CD14-positive monocyte (primary cell): ENCODE measurements around the gene FOXR1. TPM values are rescaled to one million over a fixed set of nuclear protein-coding genes. Genes with fewer than 3 reads are reported as not detected.

Experiments used
- DNase-seq, 3 donors: peaks; one replicate each; pipeline ENCODE4 v3.0.0-alpha.2; 2011 to 2022
- H2AFZ ChIP-seq: 2 replicates; pipeline ENCODE4 v1.6.0; 2012; ENCODE audit warnings: mild to moderate bottlenecking, low read depth, low read length, inconsistent platforms; ENCODE audit not compliant: insufficient read depth, poor library complexity, severe bottlenecking
- H3K27ac ChIP-seq, 2 donors: 1 replicate in 1 of 2; 2 replicates in 1 of 2; pipeline ENCODE4 v1.5.1; 2012 to 2013; ENCODE audit warnings: low read length in 2 of 2, control low read depth in 1 of 2, inconsistent platforms in 1 of 2, low read depth in 1 of 2, mild to moderate bottlenecking in 1 of 2
- H3K27me3 ChIP-seq, 2 donors: one replicate each; pipeline versions ENCODE4 v1.6.0 to v1.6.1; 2011 to 2013; ENCODE audit warnings: low read length in 2 of 2; ENCODE audit not compliant: control insufficient read depth in 2 of 2, insufficient read depth in 2 of 2
- H3K36me3 ChIP-seq, 2 donors: replicated peaks in 1 of 2; 1 replicate in 1 of 2; 2 replicates in 1 of 2; pipeline versions ENCODE4 v1.5.1 to v1.6.1; 2012 to 2013; ENCODE audit warnings: low read length in 2 of 2, control low read depth in 1 of 2, inconsistent platforms in 1 of 2, mild to moderate bottlenecking in 1 of 2; ENCODE audit not compliant: insufficient read depth in 2 of 2, control insufficient read depth in 1 of 2
- H3K4me1 ChIP-seq, 2 donors: 1 replicate in 1 of 2; 2 replicates in 1 of 2; pipeline versions ENCODE4 v1.5.1 to v1.6.1; 2012 to 2013; ENCODE audit warnings: low read length in 2 of 2, control low read depth in 1 of 2, inconsistent platforms in 1 of 2, mild to moderate bottlenecking in 1 of 2, moderate library complexity in 1 of 2; ENCODE audit not compliant: insufficient read depth in 2 of 2, control insufficient read depth in 1 of 2
- H3K4me2 ChIP-seq: replicated peaks from 2 replicates; pipeline ENCODE3; 2012; ENCODE audit warnings: low read length, moderate library complexity, mild to moderate bottlenecking; ENCODE audit not compliant: poor library complexity, severe bottlenecking; ENCODE audit errors: extremely low read depth
- H3K4me3 ChIP-seq, 3 experiments: fragments of 200-600 bp in 1 of 3; sonication (generic) in 1 of 3; replicated peaks in 1 of 3; 1 replicate in 2 of 3; 2 replicates in 1 of 3; pipeline ENCODE4 v1.5.1; 2011 to 2013; ENCODE audit warnings: low read length in 3 of 3, mild to moderate bottlenecking in 3 of 3, control low read depth in 2 of 3, low read depth in 2 of 3, inconsistent platforms in 1 of 3, moderate library complexity in 1 of 3
- H3K79me2 ChIP-seq: 2 replicates; pipeline ENCODE4 v1.6.0; 2012; ENCODE audit warnings: mild to moderate bottlenecking, control low read depth, inconsistent platforms, low read length, moderate library complexity; ENCODE audit not compliant: insufficient read depth
- H3K9ac ChIP-seq: 2 replicates; pipeline ENCODE4 v1.6.0; 2017; ENCODE audit warnings: low read length, mild to moderate bottlenecking; ENCODE audit not compliant: insufficient read depth, poor library complexity, severe bottlenecking
- H3K9me3 ChIP-seq, 2 donors: replicated peaks in 1 of 2; 1 replicate in 1 of 2; 2 replicates in 1 of 2; pipeline versions ENCODE4 v1.5.1 to v1.6.1; 2012 to 2013; ENCODE audit warnings: low read length in 2 of 2, control low read depth in 1 of 2; ENCODE audit not compliant: control insufficient read depth in 1 of 2, insufficient read depth in 1 of 2
- H4K20me1 ChIP-seq: 2 replicates; pipeline ENCODE4 v1.6.0; 2012; ENCODE audit warnings: mild to moderate bottlenecking, low read length, control low read depth, moderate library complexity; ENCODE audit not compliant: insufficient read depth
- H3K27ac Mint-ChIP-seq, 7 donors: one replicate each; pipeline ENCODE4 v1.8.0; 2020; ENCODE audit warnings: mild to moderate bottlenecking in 7 of 7, mixed read lengths in 7 of 7, moderate library complexity in 6 of 7, inconsistent platforms in 2 of 7
- H3K27me3 Mint-ChIP-seq, 3 donors: one replicate each; pipeline ENCODE4 v1.8.0; 2021 to 2022; ENCODE audit warnings: low read depth in 3 of 3, mild to moderate bottlenecking in 3 of 3, mixed read lengths in 3 of 3, moderate library complexity in 3 of 3, inconsistent platforms in 1 of 3
- H3K36me3 Mint-ChIP-seq, 2 donors: one replicate each; pipeline ENCODE4 v1.8.0; 2020; ENCODE audit warnings: mixed read lengths in 2 of 2, inconsistent platforms in 1 of 2, mild to moderate bottlenecking in 1 of 2
- H3K4me1 Mint-ChIP-seq: one replicate; pipeline ENCODE4 v1.8.0; 2020; ENCODE audit warnings: mild to moderate bottlenecking, mixed read lengths
- H3K4me3 Mint-ChIP-seq, 2 donors: one replicate each; pipeline ENCODE4 v1.8.0; 2020; ENCODE audit warnings: mild to moderate bottlenecking in 2 of 2, mixed read lengths in 2 of 2, moderate library complexity in 1 of 2
- H3K9me3 Mint-ChIP-seq, 7 donors: one replicate each; pipeline ENCODE4 v1.8.0; 2020 to 2022; ENCODE audit warnings: mixed read lengths in 7 of 7, mild to moderate bottlenecking in 6 of 7, moderate library complexity in 6 of 7, inconsistent platforms in 2 of 7
- WGBS: methylation state at CpG from one replicate; pipeline ENCODE4 v1.1.5; 2013; ENCODE audit warnings: missing lambda C conversion rate; ENCODE audit not compliant: insufficient coverage; 5-methylcytosine and 5-hydroxymethylcytosine counted together
- intact Hi-C, 2 donors: fragments of 100-400 bp; cut with micrococcal nuclease; formaldehyde crosslinking; loops; one replicate each; pipeline versions ENCODE4 v1.15.0 to v1.15.1; 2023
- polyA plus RNA-seq, 3 donors: library from polyadenylated mRNA; depleted of rRNA in 1 of 3; unstranded in 2 of 3; stranded (reverse) in 1 of 3; fragments of 300-500 nt in 2 of 3; fragments of >200 nt in 1 of 3; fragmentation: Illumina TruSeq in 2 of 3; gene quantifications; 1 replicate in 2 of 3; 2 replicates in 1 of 3; pipeline ENCODE4 v1.2.3, GENCODE V29; 2012 to 2021
- TF ChIP-seq, protein P1 (sequence below): fragments of 200-600 bp; IDR thresholded peaks from one replicate; pipeline ENCODE4 v1.8.0; 2022; ENCODE audit warnings: antibody characterized with exemption, mild to moderate bottlenecking

The FOXR1 gene
- polyA plus RNA-seq, 3 donors, result not detected

DNA sequence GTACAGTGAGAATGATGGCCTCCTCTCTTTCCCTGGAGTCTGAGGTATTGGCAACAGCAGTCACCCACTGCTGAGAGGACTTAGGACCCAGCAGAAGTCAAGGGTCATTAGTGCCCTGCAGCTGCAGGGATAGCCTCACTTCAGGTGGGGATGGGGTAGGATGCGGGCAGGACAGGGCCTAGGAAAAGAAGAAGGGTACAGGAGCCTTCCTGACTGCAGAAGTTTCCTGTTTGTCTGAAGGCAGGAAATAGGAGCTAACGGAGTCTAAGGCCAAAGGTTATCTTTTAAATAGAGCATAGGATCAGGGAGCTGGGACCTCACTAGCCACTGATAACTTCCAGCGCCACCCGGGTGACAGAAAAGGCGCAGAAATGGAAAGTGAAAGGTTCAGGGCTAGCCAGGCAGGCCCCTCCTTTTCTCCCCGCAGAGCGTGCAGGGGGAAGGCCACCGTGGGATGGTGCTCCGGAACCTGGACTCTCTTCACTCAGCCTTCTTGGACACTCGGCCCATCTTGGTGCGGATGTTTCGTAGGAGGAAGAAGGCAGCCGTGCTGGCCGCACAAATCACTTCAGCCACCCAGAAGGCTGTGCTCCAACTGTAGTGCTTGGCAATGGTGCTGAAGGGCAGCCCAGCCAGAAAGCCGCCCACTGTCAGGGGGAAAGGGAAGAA is 53.0 kb downstream of the FOXR1 start:
- Histone ChIP-seq H3K9me3 (no peaks in the 10 kb centered on the region), H3K4me1 (peaks cover 7 to 17% of the 10 kb centered on the region in 2 donors), H3K36me3 (peaks cover 43 to 62% of the 10 kb centered on the region in 2 donors), H3K27me3 (no peaks in the 10 kb centered on the region), H3K79me2 (peaks cover 31% of the 10 kb centered on the region), H4K20me1 (no peaks in the 10 kb centered on the region), H3K4me2 (no peak overlapping the region), H3K4me3 (no peak overlapping the region), H3K27ac (peak overlapping the region in 1 of 2 donors; percentile 42), H3K9ac (no peak overlapping the region), H2AFZ (no peak overlapping the region)
- TF ChIP-seq, protein P1, sequence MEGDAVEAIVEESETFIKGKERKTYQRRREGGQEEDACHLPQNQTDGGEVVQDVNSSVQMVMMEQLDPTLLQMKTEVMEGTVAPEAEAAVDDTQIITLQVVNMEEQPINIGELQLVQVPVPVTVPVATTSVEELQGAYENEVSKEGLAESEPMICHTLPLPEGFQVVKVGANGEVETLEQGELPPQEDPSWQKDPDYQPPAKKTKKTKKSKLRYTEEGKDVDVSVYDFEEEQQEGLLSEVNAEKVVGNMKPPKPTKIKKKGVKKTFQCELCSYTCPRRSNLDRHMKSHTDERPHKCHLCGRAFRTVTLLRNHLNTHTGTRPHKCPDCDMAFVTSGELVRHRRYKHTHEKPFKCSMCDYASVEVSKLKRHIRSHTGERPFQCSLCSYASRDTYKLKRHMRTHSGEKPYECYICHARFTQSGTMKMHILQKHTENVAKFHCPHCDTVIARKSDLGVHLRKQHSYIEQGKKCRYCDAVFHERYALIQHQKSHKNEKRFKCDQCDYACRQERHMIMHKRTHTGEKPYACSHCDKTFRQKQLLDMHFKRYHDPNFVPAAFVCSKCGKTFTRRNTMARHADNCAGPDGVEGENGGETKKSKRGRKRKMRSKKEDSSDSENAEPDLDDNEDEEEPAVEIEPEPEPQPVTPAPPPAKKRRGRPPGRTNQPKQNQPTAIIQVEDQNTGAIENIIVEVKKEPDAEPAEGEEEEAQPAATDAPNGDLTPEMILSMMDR, result no peak
- 91% methylated on average over 15 of the region's 15 CpGs for WGBS
- no peak overlapping the region for H3K4me3 Mint-ChIP-seq
- peaks cover 0 to 1% (median 0%) of the 10 kb centered on the region in 3 donors for H3K27me3 Mint-ChIP-seq
- H3K9me3 Mint-ChIP-seq, result no peaks in the 10 kb centered on the region
- no peak for DNase-seq
- peaks cover 50 to 68% of the 10 kb centered on the region in 2 donors for H3K36me3 Mint-ChIP-seq
- H3K4me1 Mint-ChIP-seq, result peaks cover 17% of the 10 kb centered on the region
- H3K27ac Mint-ChIP-seq, result peak overlapping the region in 4 of 7 donors; percentile 37 to 80 (median 58)
- intact Hi-C loops, result no loop called here

DNA sequence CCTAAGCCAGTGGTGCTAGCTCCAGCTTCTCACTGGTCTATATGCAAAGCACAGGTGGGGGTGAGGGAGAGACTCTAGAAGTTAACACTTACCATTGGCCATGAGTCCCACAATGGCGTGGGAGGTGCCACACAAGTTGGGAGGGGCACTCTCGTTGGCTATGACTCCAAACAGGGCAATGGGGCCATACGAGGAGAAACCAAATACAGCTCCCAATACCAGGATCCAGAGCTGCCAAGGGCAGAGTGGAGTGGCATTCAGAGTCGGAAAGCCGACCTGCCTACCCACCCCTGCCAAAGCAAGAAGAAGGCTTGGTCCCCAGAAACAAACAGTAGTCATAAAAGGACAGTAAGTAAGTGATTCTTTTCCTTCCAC is 53.5 kb downstream of the FOXR1 start:
- H3K27me3 Mint-ChIP-seq, result peaks cover 0 to 1% (median 0%) of the 10 kb centered on the region in 3 donors
- H3K9ac ChIP-seq, result no peak overlapping the region
- peaks cover 6 to 17% of the 10 kb centered on the region in 2 donors for H3K4me1 ChIP-seq
- DNase-seq, result no peak
- peaks cover 26% of the 10 kb centered on the region for H3K79me2 ChIP-seq
- H3K9me3 ChIP-seq, result no peaks in the 10 kb centered on the region
- no peak overlapping the region for H2AFZ ChIP-seq
- peaks cover 50 to 66% of the 10 kb centered on the region in 2 donors for H3K36me3 Mint-ChIP-seq
- no peaks in the 10 kb centered on the region for H4K20me1 ChIP-seq
- WGBS, result 100% methylated on average over 2 of the region's 5 CpGs
- H3K4me3 ChIP-seq, result no peak overlapping the region
- H3K27me3 ChIP-seq, result no peaks in the 10 kb centered on the region
- H3K27ac ChIP-seq, result no peak overlapping the region
- H3K4me2 ChIP-seq, result no peak overlapping the region
- intact Hi-C loops, result no loop called here
- H3K27ac Mint-ChIP-seq, result peak overlapping the region in 3 of 7 donors; percentile 36 to 65 (median 51)
- no peak overlapping the region for H3K4me3 Mint-ChIP-seq
- TF ChIP-seq, protein P1, result no peak
- H3K36me3 ChIP-seq, result peaks cover 43 to 62% of the 10 kb centered on the region in 2 donors
- H3K4me1 Mint-ChIP-seq, result peaks cover 17% of the 10 kb centered on the region
- no peaks in the 10 kb centered on the region for H3K9me3 Mint-ChIP-seq
